ENCODE data around the gene ANTXR1. TPM values are rescaled to one million over a fixed set of nuclear protein-coding genes. Genes with fewer than 3 reads are reported as not detected.

Gene ANTXR1
- total and polyA plus RNA-seq, 2 of the 8 experiments (the other 6 are each of a cell fraction or from before 2014, with no cell fraction given) = 15.8 to 44.3 TPM

DNA sequence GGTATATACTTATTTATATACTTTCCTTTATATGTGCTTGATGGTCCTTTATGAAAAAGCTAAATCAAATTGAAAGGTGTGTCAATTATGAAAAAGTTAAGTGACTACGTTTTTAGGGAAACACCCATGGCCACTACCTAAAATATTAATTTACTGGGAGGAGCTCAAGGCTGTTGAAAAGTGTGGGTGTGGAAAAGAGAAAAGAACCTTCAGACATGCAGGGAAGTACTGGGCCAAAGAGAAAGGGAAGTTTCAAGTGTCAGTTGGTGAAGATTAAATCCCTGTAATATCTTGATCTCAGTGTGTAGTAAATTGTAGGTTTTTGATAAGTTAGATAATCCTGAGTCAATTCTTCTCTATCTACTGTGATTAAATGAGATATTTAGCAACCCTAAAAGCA, 44.8 kb upstream of the ANTXR1 start (continued):
- TF ChIP-seq KDM5A (IDR thresholded peaks at IDR 0.05; ENCODE audit: low read length) = no peak
- TF ChIP-seq, protein P1, sequence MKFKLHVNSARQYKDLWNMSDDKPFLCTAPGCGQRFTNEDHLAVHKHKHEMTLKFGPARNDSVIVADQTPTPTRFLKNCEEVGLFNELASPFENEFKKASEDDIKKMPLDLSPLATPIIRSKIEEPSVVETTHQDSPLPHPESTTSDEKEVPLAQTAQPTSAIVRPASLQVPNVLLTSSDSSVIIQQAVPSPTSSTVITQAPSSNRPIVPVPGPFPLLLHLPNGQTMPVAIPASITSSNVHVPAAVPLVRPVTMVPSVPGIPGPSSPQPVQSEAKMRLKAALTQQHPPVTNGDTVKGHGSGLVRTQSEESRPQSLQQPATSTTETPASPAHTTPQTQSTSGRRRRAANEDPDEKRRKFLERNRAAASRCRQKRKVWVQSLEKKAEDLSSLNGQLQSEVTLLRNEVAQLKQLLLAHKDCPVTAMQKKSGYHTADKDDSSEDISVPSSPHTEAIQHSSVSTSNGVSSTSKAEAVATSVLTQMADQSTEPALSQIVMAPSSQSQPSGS (IDR thresholded peaks at IDR 0.05; ENCODE audit: low read length) = no peak
- no peak for TF ChIP-seq SAP30 (IDR thresholded peaks at IDR 0.05; ENCODE audit: insufficient read depth, insufficient replicate concordance, low read length)
- no peak for TF ChIP-seq PHF8 (conservative IDR thresholded peaks at IDR 0.05; ENCODE audit: low read depth, low read length)
- no peak for TF ChIP-seq CHD7 (IDR thresholded peaks at IDR 0.05; ENCODE audit: insufficient replicate concordance, low read length)

Data from H1 (cell line).